ENCODE results near the gene PDE10A.
"Not testable (repeated sequence)": the region's sequence is repeated elsewhere in the genome, so short reads cannot be mapped to it uniquely, and the experiment has no call there.

DNA sequence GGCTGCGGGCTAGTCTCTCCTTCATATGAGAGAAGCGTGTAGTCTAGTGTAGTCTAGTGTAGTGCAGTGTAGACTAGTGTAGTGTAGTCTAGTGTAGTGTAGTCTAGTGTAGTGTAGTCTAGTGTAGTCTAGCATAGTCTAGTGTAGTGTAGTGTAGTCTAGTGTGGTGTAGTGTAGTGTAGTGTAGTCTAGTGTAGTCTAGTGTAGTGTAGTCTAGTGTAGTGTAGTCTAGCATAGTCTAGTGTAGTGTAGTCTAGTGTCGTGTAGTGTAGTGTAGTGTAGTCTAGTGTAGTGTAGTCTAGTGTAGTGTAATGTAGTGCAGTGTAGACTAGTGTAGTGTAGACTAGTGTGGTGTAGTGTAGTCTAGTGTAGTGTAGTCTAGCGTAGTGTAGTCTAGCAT is 44.1 kb downstream of the PDE10A start:
- TF ChIP-seq, protein P1, sequence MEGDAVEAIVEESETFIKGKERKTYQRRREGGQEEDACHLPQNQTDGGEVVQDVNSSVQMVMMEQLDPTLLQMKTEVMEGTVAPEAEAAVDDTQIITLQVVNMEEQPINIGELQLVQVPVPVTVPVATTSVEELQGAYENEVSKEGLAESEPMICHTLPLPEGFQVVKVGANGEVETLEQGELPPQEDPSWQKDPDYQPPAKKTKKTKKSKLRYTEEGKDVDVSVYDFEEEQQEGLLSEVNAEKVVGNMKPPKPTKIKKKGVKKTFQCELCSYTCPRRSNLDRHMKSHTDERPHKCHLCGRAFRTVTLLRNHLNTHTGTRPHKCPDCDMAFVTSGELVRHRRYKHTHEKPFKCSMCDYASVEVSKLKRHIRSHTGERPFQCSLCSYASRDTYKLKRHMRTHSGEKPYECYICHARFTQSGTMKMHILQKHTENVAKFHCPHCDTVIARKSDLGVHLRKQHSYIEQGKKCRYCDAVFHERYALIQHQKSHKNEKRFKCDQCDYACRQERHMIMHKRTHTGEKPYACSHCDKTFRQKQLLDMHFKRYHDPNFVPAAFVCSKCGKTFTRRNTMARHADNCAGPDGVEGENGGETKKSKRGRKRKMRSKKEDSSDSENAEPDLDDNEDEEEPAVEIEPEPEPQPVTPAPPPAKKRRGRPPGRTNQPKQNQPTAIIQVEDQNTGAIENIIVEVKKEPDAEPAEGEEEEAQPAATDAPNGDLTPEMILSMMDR (IDR thresholded peaks at IDR 0.05; ENCODE audit: insufficient read depth, low read depth, low read length): not testable (repeated sequence)
- TF ChIP-seq EZH2 (IDR thresholded peaks at IDR 0.05; ENCODE audit: insufficient read depth, low read length): not testable (repeated sequence)
